Heart left ventricle (tissue), 16 donors: Measurements from ENCODE around the gene WDR17. TPM values are rescaled to one million over a fixed set of nuclear protein-coding genes. Genes with fewer than 3 reads are reported as not detected.
"Not testable (repeated sequence)": the region's sequence is repeated elsewhere in the genome, so short reads cannot be mapped to it uniquely, and the experiment has no call there.

Source experiments
- ATAC-seq, 4 donors: fragments of 200-7000 bp; cut with Tn5 transposase; one replicate each; pipeline ENCODE4 v1.9.1; 2020 to 2022; ENCODE audit warnings: moderate library complexity in 4 of 4, mild to moderate bottlenecking in 3 of 4, moderate number of reproducible peaks in 1 of 4
- DNase-seq, 5 donors: peaks; one replicate each; pipeline ENCODE4 v3.0.0-alpha.2; 2020
- H3K27ac ChIP-seq, 12 donors: fragments of 200-600 bp; sonication (generic) in 4 of 12; one replicate each; pipeline versions ENCODE4 v1.5.0 to v1.8.0; 2016 to 2022; ENCODE audit warnings: mild to moderate bottlenecking in 2 of 12
- H3K27me3 ChIP-seq, 9 donors: fragments of 200-600 bp; sonication (generic) in 2 of 9; one replicate each; pipeline versions ENCODE4 v1.5.1 to v1.8.0; 2016 to 2022; ENCODE audit warnings: mild to moderate bottlenecking in 3 of 9
- H3K36me3 ChIP-seq, 9 donors: fragments of 200-600 bp; sonication (generic) in 2 of 9; one replicate each; pipeline versions ENCODE4 v1.5.0 to v1.8.0; 2018 to 2022; ENCODE audit warnings: mild to moderate bottlenecking in 2 of 9
- H3K4me1 ChIP-seq, 12 donors: fragments of 200-600 bp; sonication (generic) in 4 of 12; one replicate each; pipeline versions ENCODE4 v1.5.0 to v1.8.0; 2016 to 2022; ENCODE audit warnings: mild to moderate bottlenecking in 3 of 12
- H3K4me3 ChIP-seq, 12 donors: fragments of 200-600 bp; sonication (generic) in 4 of 12; one replicate each; pipeline versions ENCODE4 v1.5.0 to v1.8.0; 2017 to 2022; ENCODE audit warnings: mild to moderate bottlenecking in 9 of 12, moderate library complexity in 4 of 12
- H3K9me3 ChIP-seq, 12 donors: fragments of 200-600 bp; sonication (generic) in 4 of 12; one replicate each; pipeline versions ENCODE4 v1.5.0 to v1.8.0; 2016 to 2022; ENCODE audit warnings: mild to moderate bottlenecking in 1 of 12
- CTCF ChIP-seq, 12 donors: fragments of 200-600 bp; sonication (generic) in 4 of 12; IDR thresholded peaks; one replicate each; pipeline versions ENCODE4 v1.5.0 to v1.8.0; 2018 to 2022; ENCODE audit warnings: antibody characterized with exemption in 12 of 12, mild to moderate bottlenecking in 5 of 12
- POLR2A ChIP-seq, 2 donors: fragments of 450-650 bp; IDR thresholded peaks; one replicate each; pipeline ENCODE4 v1.6.1; 2017; ENCODE audit warnings: antibody characterized with exemption in 2 of 2, mild to moderate bottlenecking in 2 of 2, moderate library complexity in 2 of 2
- WGBS, 4 donors: extraction: QIAGEN DNeasy Blood & Tissue Kit in 2 of 4; methylation state at CpG; one replicate each; pipeline versions ENCODE4 v1.1.5 to v1.1.7; 2013 to 2018; 5-methylcytosine and 5-hydroxymethylcytosine counted together
- intact Hi-C, 10 donors: fragments of 100-400 bp; cut with DNase I; formaldehyde crosslinking; loops; one replicate each; pipeline versions ENCODE4 v1.11.1 to v1.14.2; 2022
- polyA plus RNA-seq, 2 donors: library from polyadenylated mRNA; stranded (reverse); fragments of 200-250 nt; gene quantifications; one replicate each; pipeline ENCODE4 v1.2.3, GENCODE V29; 2013
- total RNA-seq, 9 donors: library from RNA; depleted of rRNA in 2 of 9; stranded (reverse); fragments of >200 nt in 2 of 9; fragmentation: NEBNext Ultra II Directional in 3 of 9; extraction: Animal tissue kit (Norgen Biotek cat#: 25700) in 3 of 9; gene quantifications; one replicate each; pipeline versions ENCODE4 v1.1.0 to v1.2.4, GENCODE V29; 2016 to 2023
- donor health status: ischemic (EF 13 %, LVEDD 7.1; RV severe dilation, severe dysfunction).
- donor health status: healthy with polysubstance abuse.
- donor health status: DM: no; HTN: yes; CAD: no.
- donor health status: DM: no; HTN: no; CAD: no.
- donor health status: ischemic (EF 25% LVEDD 6.9; RV normal size, moderate dysfunction).
- donor health status: ischemic (EF 25% LVEDD 5.7; RV mildly dilated, moderate dysfunction).
- donor health status: healthy.
- donor health status: DM: yes; HTN: yes; CAD: no.
- donor health status: ischemic (EF 35%, LVEDD 5.7; RV mildly dilated, moderate dysfunction).
- donor health status: nonischemic (EF 11% LVEDD 7.7; RV severe dilation, severe dysfunction).
- donor health status: DM: yes; HTN: yes; CAD: no.
- donor health status: PGD.
- donor health status: ischemic (EF 29% LVEDD 5.4; RV normal size, mild dysfunction).
- donor health status: nonischemic (EF 23%, LVEDD 6.1; RV moderate dilation, normal function).

Gene WDR17
- total and polyA plus RNA-seq, 11 donors = 0.21 to 1.4 (median 0.58) TPM

- H3K4me3 ChIP-seq = no peak overlapping the region
- no peak for ATAC-seq
- TF ChIP-seq CTCF (IDR thresholded peaks at IDR 0.05) (no peak), POLR2A (IDR thresholded peaks at IDR 0.05) (no peak)
- H3K27ac ChIP-seq = no peak overlapping the region
- no peaks in the 10 kb centered on the region for H3K27me3 ChIP-seq
- H3K36me3 ChIP-seq = no peaks in the 10 kb centered on the region
- H3K4me1 ChIP-seq = peaks cover 0 to 6% (median 0%) of the 10 kb centered on the region in 12 donors
- no peak for DNase-seq
- WGBS, 4 donors = 81 to 89% (median 84%) methylated on average over 3 of the region's 3 CpGs
- intact Hi-C loops = no loop called here
- H3K9me3 ChIP-seq = peaks cover 0 to 11% (median 0%) of the 10 kb centered on the region in 12 donors
These were observed 144.5 kb downstream of the WDR17 start for GRCh38 chr4:176210101-176210500.

GRCh38 chr4:176210579-176211296, 145.1 kb downstream of the WDR17 start:
- no peaks in the 10 kb centered on the region for H3K27me3 ChIP-seq
- peaks cover 0 to 6% (median 0%) of the 10 kb centered on the region in 12 donors for H3K4me1 ChIP-seq
- no peak overlapping the region for H3K4me3 ChIP-seq
- 69 to 80% (median 78%) methylated on average over 7 of the region's 7 CpGs for WGBS, 4 donors
- no peak for DNase-seq
- no peak for TF ChIP-seq CTCF (IDR thresholded peaks at IDR 0.05)
- TF ChIP-seq POLR2A (IDR thresholded peaks at IDR 0.05) = no peak
- ATAC-seq = no peak
- no peak overlapping the region for H3K27ac ChIP-seq
- no peaks in the 10 kb centered on the region for H3K36me3 ChIP-seq
- intact Hi-C loops = no loop called here
- peaks cover 0 to 11% (median 0%) of the 10 kb centered on the region in 12 donors for H3K9me3 ChIP-seq

GRCh38 chr4:176212351-176212750, 146.7 kb downstream of the WDR17 start:
- H3K27ac ChIP-seq, intact Hi-C loops, DNase-seq, ATAC-seq, H3K27me3 ChIP-seq, H3K36me3 ChIP-seq, H3K4me3 ChIP-seq, H3K4me1 ChIP-seq: not testable (repeated sequence)
- WGBS, 4 donors = 81 to 91% (median 87%) methylated on average over 3 of the region's 3 CpGs
- H3K9me3 ChIP-seq = peaks cover 0 to 11% (median 0%) of the 10 kb centered on the region in 12 donors

- Histone ChIP-seq H3K4me3 (no peak overlapping the region), H3K9me3 (peaks cover 0 to 4% (median 0%) of the 10 kb centered on the region in 12 donors), H3K27ac (no peak overlapping the region), H3K4me1 (no peaks in the 10 kb centered on the region), H3K27me3 (no peaks in the 10 kb centered on the region), H3K36me3 (no peaks in the 10 kb centered on the region)
- DNase-seq = no peak
- TF ChIP-seq CTCF (IDR thresholded peaks at IDR 0.05) (no peak), POLR2A (IDR thresholded peaks at IDR 0.05) (no peak)
- intact Hi-C loops = no loop called here
- WGBS, 4 donors = 70 to 77% (median 77%) methylated on average over 2 of the region's 2 CpGs
- no peak for ATAC-seq
These were observed 151.9 kb downstream of the WDR17 start for GRCh38 chr4:176217510-176217909.

GRCh38 chr4:176222149-176222548, 156.5 kb downstream of the WDR17 start:
- Histone ChIP-seq H3K9me3 (no peaks in the 10 kb centered on the region), H3K4me3 (no peak overlapping the region), H3K27me3 (no peaks in the 10 kb centered on the region), H3K27ac (no peak overlapping the region), H3K36me3 (no peaks in the 10 kb centered on the region), H3K4me1 (no peaks in the 10 kb centered on the region)
- ATAC-seq = no peak
- intact Hi-C loops = no loop called here
- TF ChIP-seq POLR2A (IDR thresholded peaks at IDR 0.05) (no peak), CTCF (IDR thresholded peaks at IDR 0.05) (no peak)
- DNase-seq = no peak
- 83 to 86% (median 85%) methylated on average over 5 of the region's 5 CpGs for WGBS, 4 donors
